Measurements from ENCODE around the gene PRIMA1.

PRIMA1 gene

GRCh38 chr14:93683226-93683625 is 105.1 kb downstream of the PRIMA1 start:
- no peak for DNase-seq

- DNase-seq: no peak
Measured at GRCh38 chr14:93682459-93682858, 105.8 kb downstream of the PRIMA1 start.

- DNase-seq: no peak
Measured at GRCh38 chr14:93676416-93676958, 111.8 kb downstream of the PRIMA1 start.

- DNase-seq: no peak
Measured at GRCh38 chr14:93675651-93676050, 112.6 kb downstream of the PRIMA1 start.

- DNase-seq: no peak
Measured at GRCh38 chr14:93674343-93674742, 113.9 kb downstream of the PRIMA1 start.

- DNase-seq: no peak
Measured at GRCh38 chr14:93669632-93670031, 118.7 kb downstream of the PRIMA1 start.

Data from hypothalamus (tissue), 51 donors.